ENCODE results near the gene TPGS2. TPM values are rescaled to one million over a fixed set of nuclear protein-coding genes. Genes with fewer than 3 reads are reported as not detected.
"Not testable (repeated sequence)": the region's sequence is repeated elsewhere in the genome, so short reads cannot be mapped to it uniquely, and the experiment has no call there.

Gene TPGS2
- total RNA-seq (10 to 100 TPM; 58.3 to 92.3 TPM), polyA plus RNA-seq (ENCODE audit: insufficient read length in 6 of 6) (100 to 1,000 TPM; 143 to 200 (median 168) TPM)
- long read RNA-seq, donor 1, full-length matches to known transcripts = 109 of 117 reads
- long read RNA-seq, donor 1, partial matches to known transcripts = 8 of 117 reads
- long read RNA-seq, donor 1, other reads (novel, unspliced or antisense) = 0 of 117 reads
- long read RNA-seq, donor 2, full-length matches to known transcripts = 47 of 97 reads
- long read RNA-seq, donor 2, partial matches to known transcripts = 50 of 97 reads
- long read RNA-seq, donor 2, other reads (novel, unspliced or antisense) = 0 of 97 reads
- long read RNA-seq, donor 3, full-length matches to known transcripts = 51 of 51 reads
- long read RNA-seq, donor 3, partial matches to known transcripts = 0 of 51 reads
- long read RNA-seq, donor 3, other reads (novel, unspliced or antisense) = 0 of 51 reads
- long read RNA-seq, donor 4, full-length matches to known transcripts = 47 of 55 reads
- long read RNA-seq, donor 4, partial matches to known transcripts = 2 of 55 reads
- long read RNA-seq, donor 4, other reads (novel, unspliced or antisense) = 6 of 55 reads
- long read RNA-seq, donor 5, full-length matches to known transcripts = 53 of 58 reads
- long read RNA-seq, donor 5, partial matches to known transcripts = 0 of 58 reads
- long read RNA-seq, donor 5, other reads (novel, unspliced or antisense) = 5 of 58 reads
- long read RNA-seq, donor 6, full-length matches to known transcripts = 61 of 61 reads
- long read RNA-seq, donor 6, partial matches to known transcripts = 0 of 61 reads
- long read RNA-seq, donor 6, other reads (novel, unspliced or antisense) = 0 of 61 reads
- long read RNA-seq, donor 7, full-length matches to known transcripts = 23 of 28 reads
- long read RNA-seq, donor 7, partial matches to known transcripts = 5 of 28 reads
- long read RNA-seq, donor 7, other reads (novel, unspliced or antisense) = 0 of 28 reads
- long read RNA-seq, donor 8, full-length matches to known transcripts = 41 of 41 reads
- long read RNA-seq, donor 8, partial matches to known transcripts = 0 of 41 reads
- long read RNA-seq, donor 8, other reads (novel, unspliced or antisense) = 0 of 41 reads
- long read RNA-seq, donor 9 = 0 reads
- long read RNA-seq, donor 10, full-length matches to known transcripts = 49 of 55 reads
- long read RNA-seq, donor 10, partial matches to known transcripts = 0 of 55 reads
- long read RNA-seq, donor 10, other reads (novel, unspliced or antisense) = 6 of 55 reads
- long read RNA-seq, donor 11 = 0 reads
- long read RNA-seq, donor 12, full-length matches to known transcripts = 47 of 54 reads
- long read RNA-seq, donor 12, partial matches to known transcripts = 7 of 54 reads
- long read RNA-seq, donor 12, other reads (novel, unspliced or antisense) = 0 of 54 reads

DNA sequence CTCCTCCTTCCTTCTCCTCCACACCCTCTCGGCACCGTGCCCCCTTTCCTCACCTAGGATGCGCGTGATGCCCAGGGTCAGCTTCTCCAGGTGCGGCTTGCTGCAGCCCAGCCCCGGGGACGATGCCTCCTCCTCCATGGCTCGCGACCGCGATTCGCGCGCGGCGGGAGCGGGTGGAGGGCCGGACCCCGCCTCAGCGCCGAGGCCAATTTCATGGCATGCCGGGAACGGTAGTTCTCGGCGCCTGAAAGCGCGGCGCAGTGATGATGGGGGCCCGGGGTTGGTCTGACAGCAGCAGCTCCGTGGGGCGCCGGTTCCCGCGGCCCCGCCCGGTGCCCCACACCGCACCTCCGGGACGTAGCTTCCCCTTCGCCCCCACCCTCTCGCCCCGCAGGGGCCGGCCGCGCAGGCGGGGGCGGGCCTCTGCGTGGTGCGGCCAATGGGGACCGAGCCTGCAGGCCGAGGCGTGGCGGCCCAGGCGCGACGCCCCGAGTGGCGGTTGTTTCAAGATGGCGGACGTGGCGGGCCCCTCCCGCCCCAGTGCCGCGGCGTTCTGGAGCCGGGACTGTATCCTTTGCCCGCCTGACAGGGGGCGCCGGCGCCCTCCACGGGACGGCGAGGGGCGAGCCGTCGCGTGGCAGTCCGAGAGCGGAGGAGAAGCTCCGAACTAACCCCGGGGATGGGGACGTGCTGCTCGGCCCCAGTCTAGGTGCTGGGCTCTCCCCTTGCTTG is at the start of gene TPGS2, which contains the start of gene KIAA1328:
TSS of gene TPGS2 (minus strand) at position 373 of the 732 bp plus-strand sequence. CDS start at position 138, 235 bp downstream.
TSS of gene KIAA1328 (plus strand) at position 498 of the 732 bp plus-strand sequence. CDS start at position 510, 12 bp downstream.
- ATAC-seq = peak; percentile 96
- H3K27ac ChIP-seq = peak within 1 kb of the TSS; percentile 80 to 85
- peak within 1 kb of the TSS; percentile 66 to 89 for H3K4me3 ChIP-seq
- no peaks in the 10 kb centered on the region for H3K9me3 ChIP-seq
- intact Hi-C loops (cut with DNase I) = no loop called here
- H3K36me3 ChIP-seq = no peaks in the 10 kb centered on the region
- peaks cover 0 to 28% of the 10 kb centered on the region in 2 donors for H3K4me1 ChIP-seq
- no peaks in the 10 kb centered on the region for H3K27me3 ChIP-seq
- peak; percentile 80 to 98 (median 91) for DNase-seq
- peak; percentile 24 to 25 for TF ChIP-seq CTCF (IDR thresholded peaks at IDR 0.05)

GRCh38 chr18:36873826-36874225 is 45.0 kb upstream of the TPGS2 start:
- H3K4me1 ChIP-seq; intact Hi-C loops (cut with DNase I); H3K27me3 ChIP-seq; DNase-seq; H3K36me3 ChIP-seq; H3K4me3 ChIP-seq; H3K27ac ChIP-seq; ATAC-seq: not testable (repeated sequence)
- H3K9me3 ChIP-seq = peaks cover 0 to 10% of the 10 kb centered on the region in 2 donors

DNA sequence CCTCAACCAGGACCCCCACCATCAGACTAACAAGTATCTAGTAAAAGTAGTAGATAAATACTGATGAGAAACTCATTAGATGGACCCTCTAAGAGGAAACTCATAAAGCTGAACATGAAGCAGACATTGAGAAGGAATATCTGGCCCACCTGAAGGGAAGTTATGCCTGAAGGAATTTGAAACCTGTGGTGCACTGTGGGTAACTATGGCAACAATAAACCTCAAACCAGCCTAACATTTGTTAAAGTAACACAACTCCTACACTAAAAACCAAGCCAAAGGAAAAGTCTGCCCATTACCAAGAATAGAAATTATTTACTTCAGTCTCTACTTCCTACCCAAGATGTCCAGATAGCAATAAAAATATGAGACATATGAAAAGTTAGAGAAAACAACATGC is 43.5 kb upstream of the TPGS2 start:
- DNase-seq (no peak), ATAC-seq (no peak)

GRCh38 chr18:36871801-36872200 is 43.0 kb upstream of the TPGS2 start:
- DNase-seq = no peak
- Histone ChIP-seq H3K27ac (no peak overlapping the region), H3K9me3 (peaks cover 0 to 10% of the 10 kb centered on the region in 2 donors), H3K4me3 (no peak overlapping the region), H3K27me3 (no peaks in the 10 kb centered on the region), H3K4me1 (no peaks in the 10 kb centered on the region), H3K36me3 (no peaks in the 10 kb centered on the region)
- no peak for ATAC-seq
- intact Hi-C loops (cut with DNase I) = no loop called here
- TF ChIP-seq CTCF (IDR thresholded peaks at IDR 0.05) = no peak

More for the DNA sequence above, 43.5 kb upstream of the TPGS2 start:
- Histone ChIP-seq H3K4me3 (no peak overlapping the region), H3K27ac (no peak overlapping the region), H3K9me3 (peaks cover 0 to 10% of the 10 kb centered on the region in 2 donors), H3K4me1 (no peaks in the 10 kb centered on the region), H3K36me3 (no peaks in the 10 kb centered on the region), H3K27me3 (no peaks in the 10 kb centered on the region)
- TF ChIP-seq CTCF (IDR thresholded peaks at IDR 0.05) = no peak
- intact Hi-C loops (cut with DNase I) = no loop called here

Measured in left lung (tissue), 14 donors.